ENCODE measurements around the gene PARD3.

The PARD3 gene

DNA sequence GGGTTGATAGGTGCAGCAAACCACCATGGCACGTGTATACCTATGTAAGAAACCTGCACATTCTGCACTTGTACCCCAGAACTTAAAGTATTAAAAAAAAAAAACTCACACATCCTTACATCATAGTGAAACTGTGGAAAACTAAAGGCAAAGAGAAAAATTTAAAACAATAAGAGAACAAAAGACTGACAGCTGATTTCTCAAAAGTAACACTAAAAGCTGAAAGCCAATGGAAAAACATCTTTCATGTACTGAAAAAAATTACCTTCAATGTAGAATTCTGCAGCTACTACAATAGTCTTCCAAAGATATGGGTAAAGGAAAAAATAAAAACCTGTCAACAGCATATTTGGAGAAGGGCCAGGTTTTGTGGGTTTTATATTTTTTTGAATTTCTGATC lies 751.5 kb downstream of the PARD3 start:
- Histone ChIP-seq H3K79me2 (ENCODE audit: insufficient read depth, low read length) (no peaks in the 10 kb centered on the region), H3K27ac (ENCODE audit: low read depth, low read length) (no peak overlapping the region), H2AFZ (ENCODE audit: low read depth, low read length, severe bottlenecking) (no peak overlapping the region), H3K27me3 (ENCODE audit: low read length) (no peaks in the 10 kb centered on the region), H3K9me3 (ENCODE audit: insufficient read depth, low read length) (0 out of 2 replicates have a peak, but pooled peaks cover 2% of the 10 kb centered on the region), H3K4me2 (ENCODE audit: low read depth, low read length, poor library complexity, severe bottlenecking) (no peak overlapping the region), H3F3A (ENCODE audit: insufficient read depth) (no peaks in the 10 kb centered on the region), H3K9me2 (replicated peaks; ENCODE audit: insufficient read depth, low read length) (no peaks in the 10 kb centered on the region), H3K9ac (ENCODE audit: low read length) (no peak overlapping the region), H3K4me3 (ENCODE audit: insufficient read depth, low read length, poor library complexity, severe bottlenecking) (no peak overlapping the region), H4K20me1 (ENCODE audit: low read depth, low read length) (no peaks in the 10 kb centered on the region), H3K36me3 (ENCODE audit: low read length) (no peaks in the 10 kb centered on the region)
- TF ChIP-seq EZH2phosphoT487 (conservative IDR thresholded peaks at IDR 0.05; ENCODE audit: low read length): no peak
- TF ChIP-seq, protein P1, sequence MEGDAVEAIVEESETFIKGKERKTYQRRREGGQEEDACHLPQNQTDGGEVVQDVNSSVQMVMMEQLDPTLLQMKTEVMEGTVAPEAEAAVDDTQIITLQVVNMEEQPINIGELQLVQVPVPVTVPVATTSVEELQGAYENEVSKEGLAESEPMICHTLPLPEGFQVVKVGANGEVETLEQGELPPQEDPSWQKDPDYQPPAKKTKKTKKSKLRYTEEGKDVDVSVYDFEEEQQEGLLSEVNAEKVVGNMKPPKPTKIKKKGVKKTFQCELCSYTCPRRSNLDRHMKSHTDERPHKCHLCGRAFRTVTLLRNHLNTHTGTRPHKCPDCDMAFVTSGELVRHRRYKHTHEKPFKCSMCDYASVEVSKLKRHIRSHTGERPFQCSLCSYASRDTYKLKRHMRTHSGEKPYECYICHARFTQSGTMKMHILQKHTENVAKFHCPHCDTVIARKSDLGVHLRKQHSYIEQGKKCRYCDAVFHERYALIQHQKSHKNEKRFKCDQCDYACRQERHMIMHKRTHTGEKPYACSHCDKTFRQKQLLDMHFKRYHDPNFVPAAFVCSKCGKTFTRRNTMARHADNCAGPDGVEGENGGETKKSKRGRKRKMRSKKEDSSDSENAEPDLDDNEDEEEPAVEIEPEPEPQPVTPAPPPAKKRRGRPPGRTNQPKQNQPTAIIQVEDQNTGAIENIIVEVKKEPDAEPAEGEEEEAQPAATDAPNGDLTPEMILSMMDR (IDR thresholded peaks at IDR 0.05; ENCODE audit: insufficient read depth, low read length, poor library complexity, severe bottlenecking): no peak

DNA sequence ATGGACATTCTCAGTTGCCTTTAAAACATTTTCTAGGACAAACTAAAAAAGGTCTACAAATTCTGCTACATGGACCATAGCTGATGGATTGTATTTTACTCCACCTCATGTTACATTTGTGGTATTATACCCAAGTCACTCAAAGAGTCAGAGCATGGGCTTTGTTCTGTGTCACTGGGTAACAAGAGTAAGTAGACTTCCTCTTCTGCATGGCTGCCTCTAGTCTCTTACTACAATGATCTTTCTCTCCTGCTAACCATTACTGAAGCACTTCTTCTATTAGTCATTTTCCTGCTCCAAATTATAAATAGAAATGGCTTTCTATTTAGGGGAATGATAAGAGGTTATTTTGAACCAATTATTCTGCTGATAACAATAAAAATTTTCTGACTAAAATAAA lies 753.3 kb downstream of the PARD3 start:
- Histone ChIP-seq H3K36me3 (ENCODE audit: low read length) (no peaks in the 10 kb centered on the region), H3K9ac (ENCODE audit: low read length) (no peak overlapping the region), H3K4me3 (ENCODE audit: insufficient read depth, low read length, poor library complexity, severe bottlenecking) (no peak overlapping the region), H4K20me1 (ENCODE audit: low read depth, low read length) (no peaks in the 10 kb centered on the region), H3K79me2 (ENCODE audit: insufficient read depth, low read length) (no peaks in the 10 kb centered on the region), H3K27ac (ENCODE audit: low read depth, low read length) (no peak overlapping the region), H3K9me2 (replicated peaks; ENCODE audit: insufficient read depth, low read length) (no peaks in the 10 kb centered on the region), H3K9me3 (ENCODE audit: insufficient read depth, low read length) (0 out of 2 replicates have a peak, but pooled peaks cover 2% of the 10 kb centered on the region), H3F3A (ENCODE audit: insufficient read depth) (no peaks in the 10 kb centered on the region), H3K4me2 (ENCODE audit: low read depth, low read length, poor library complexity, severe bottlenecking) (no peak overlapping the region), H2AFZ (ENCODE audit: low read depth, low read length, severe bottlenecking) (no peak overlapping the region), H3K27me3 (ENCODE audit: low read length) (no peaks in the 10 kb centered on the region)
- TF ChIP-seq EZH2phosphoT487 (conservative IDR thresholded peaks at IDR 0.05; ENCODE audit: low read length): no peak
- TF ChIP-seq, protein P1 (IDR thresholded peaks at IDR 0.05; ENCODE audit: insufficient read depth, low read length, poor library complexity, severe bottlenecking): no peak
